Activated T-cell treated with anti-CD3 and anti-CD28 coated beads for 24 hours (primary cell): ENCODE measurements around the gene HES1.
"Not testable (repeated sequence)": the region's sequence is repeated elsewhere in the genome, so short reads cannot be mapped to it uniquely, and the experiment has no call there.

Experiments used
- DNase-seq: peaks from one replicate; pipeline ENCODE4 v3.0.0-alpha.2; 2020; ENCODE audit warnings: low read depth

Gene HES1

DNA sequence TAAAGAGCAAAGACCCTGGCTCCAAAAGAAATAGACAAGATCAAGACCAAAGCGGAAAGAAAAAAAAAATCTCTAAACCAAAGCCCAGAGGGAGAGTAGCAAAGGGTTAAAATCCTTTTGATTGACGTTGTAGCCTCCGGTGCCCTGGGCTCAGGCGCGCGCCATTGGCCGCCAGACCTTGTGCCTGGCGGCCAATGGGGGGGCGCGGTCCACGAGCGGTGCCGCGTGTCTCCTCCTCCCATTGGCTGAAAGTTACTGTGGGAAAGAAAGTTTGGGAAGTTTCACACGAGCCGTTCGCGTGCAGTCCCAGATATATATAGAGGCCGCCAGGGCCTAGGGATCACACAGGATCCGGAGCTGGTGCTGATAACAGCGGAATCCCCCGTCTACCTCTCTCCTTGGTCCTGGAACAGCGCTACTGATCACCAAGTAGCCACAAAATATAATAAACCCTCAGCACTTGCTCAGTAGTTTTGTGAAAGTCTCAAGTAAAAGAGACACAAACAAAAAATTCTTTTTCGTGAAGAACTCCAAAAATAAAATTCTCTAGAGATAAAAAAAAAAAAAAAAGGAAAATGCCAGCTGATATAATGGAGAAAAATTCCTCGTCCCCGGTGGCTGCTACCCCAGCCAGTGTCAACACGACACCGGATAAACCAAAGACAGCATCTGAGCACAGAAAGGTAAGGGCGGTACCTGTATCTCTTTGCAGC lies at the start of gene HES1:
HES1 (plus strand) TSS at position 343 of the 713 bp plus-strand sequence; CDS start at position 576, 233 bp downstream.
- DNase-seq: no peak

DNA sequence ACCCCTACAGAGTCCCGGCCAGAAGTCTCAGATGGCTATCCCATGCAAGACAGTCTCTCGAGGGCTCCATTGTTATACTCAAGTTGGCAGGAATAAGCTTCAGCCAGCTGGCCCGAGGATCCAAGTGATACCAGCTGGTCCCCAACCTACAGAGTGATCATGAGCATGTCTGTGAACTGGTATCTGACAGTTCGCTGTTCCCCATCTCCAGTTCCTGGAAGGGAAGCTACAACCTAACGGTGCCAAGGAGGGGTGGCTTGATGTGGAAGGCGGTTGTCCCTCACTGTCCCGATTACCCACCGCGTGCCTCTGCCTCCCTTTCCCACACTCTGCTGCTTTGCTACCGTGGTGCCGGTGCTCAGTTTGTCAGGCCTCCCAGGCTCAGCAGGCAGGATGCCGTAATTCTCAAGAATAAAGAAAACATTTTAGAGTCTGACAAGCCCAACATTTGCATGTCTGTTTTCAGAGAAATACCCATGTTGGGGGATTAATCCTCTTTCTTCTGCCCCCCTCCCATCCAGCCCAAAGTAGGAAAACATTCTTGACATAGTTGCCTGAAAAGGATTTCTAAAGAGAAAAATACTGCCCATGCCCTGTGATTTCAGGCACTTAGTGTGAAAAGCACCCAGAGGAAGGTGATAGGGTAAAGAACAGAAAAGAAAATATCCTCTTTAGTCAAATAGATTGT lies 49.4 kb upstream of the HES1 start:
- no peak for DNase-seq

- DNase-seq: no peak
These were observed 48.7 kb upstream of the HES1 start for GRCh38 chr3:194087280-194087679.

- DNase-seq: no peak
These were observed 47.7 kb upstream of the HES1 start for GRCh38 chr3:194087995-194088855.

- no peak for DNase-seq
These were observed 46.4 kb upstream of the HES1 start for GRCh38 chr3:194089357-194090177.

DNA sequence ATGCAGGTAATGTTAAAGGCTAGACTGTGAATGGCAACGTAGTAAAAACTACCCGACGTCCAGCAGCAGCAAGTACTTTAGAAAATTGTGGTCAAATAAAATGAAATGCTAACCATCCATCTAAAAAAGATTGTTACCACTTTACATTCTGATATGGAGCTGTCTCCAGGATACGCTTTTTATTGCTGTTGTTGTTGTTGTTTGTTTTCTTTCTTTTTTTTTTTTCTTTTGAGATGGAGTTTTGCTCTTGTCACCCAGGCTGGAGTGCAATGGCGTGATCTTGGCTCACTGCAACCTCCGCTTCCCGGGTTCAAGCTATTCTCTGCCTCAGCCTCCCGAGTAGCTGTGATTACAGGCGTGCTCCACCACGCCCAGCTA lies 45.8 kb upstream of the HES1 start:
- DNase-seq: not testable (repeated sequence)

- no peak for DNase-seq
These were observed 45.2 kb upstream of the HES1 start for GRCh38 chr3:194090716-194091115.

GRCh38 chr3:194091141-194091540 lies 44.8 kb upstream of the HES1 start:
- no peak for DNase-seq

DNA sequence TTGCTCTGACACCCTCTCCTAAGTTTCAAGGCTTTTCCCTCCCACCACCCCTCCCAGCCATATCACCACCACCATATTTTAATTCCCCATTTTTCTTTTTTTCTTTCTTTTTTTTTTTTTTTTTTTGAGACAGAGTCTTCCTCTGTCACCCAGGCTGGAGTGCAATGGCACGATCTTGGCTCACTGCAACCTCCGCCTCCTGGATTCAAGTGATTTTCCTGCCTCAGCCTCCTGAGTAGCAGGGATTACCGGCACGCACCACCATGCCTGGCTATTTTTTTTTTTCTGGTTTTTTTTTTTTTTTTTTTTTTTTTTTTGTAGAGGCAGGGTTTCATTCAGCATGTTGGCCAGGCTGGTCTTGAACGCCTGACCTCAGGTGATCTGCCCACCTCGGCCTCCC lies 44.1 kb upstream of the HES1 start:
- not testable (repeated sequence) for DNase-seq

GRCh38 chr3:194092881-194093301 lies 43.1 kb upstream of the HES1 start:
- DNase-seq: no peak

DNA sequence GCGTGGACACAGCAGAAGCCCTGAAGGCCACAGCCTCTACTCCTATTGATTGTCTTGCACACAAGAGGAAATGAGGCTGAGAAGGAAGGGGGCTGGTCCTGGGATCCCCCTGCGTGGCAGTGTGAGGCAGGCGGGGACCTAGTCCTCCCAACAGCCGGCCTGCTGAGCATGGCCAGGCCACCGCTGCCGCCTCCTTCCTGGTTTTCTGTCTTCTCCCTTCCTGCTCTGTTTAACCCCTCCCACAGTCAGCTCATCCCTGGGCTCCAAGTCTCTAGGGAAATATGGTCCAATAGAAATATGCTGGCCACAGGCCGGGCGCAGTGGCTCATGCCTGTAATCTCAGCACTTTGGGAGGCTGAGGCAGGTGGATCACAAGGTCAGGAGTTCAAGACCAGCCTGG lies 42.1 kb upstream of the HES1 start:
- DNase-seq: no peak

- DNase-seq: no peak
These were observed 40.5 kb upstream of the HES1 start for GRCh38 chr3:194095464-194095863.

GRCh38 chr3:194095902-194096301 lies 40.0 kb upstream of the HES1 start:
- no peak for DNase-seq

- no peak for DNase-seq
These were observed 38.6 kb upstream of the HES1 start for GRCh38 chr3:194097141-194097882.

DNA sequence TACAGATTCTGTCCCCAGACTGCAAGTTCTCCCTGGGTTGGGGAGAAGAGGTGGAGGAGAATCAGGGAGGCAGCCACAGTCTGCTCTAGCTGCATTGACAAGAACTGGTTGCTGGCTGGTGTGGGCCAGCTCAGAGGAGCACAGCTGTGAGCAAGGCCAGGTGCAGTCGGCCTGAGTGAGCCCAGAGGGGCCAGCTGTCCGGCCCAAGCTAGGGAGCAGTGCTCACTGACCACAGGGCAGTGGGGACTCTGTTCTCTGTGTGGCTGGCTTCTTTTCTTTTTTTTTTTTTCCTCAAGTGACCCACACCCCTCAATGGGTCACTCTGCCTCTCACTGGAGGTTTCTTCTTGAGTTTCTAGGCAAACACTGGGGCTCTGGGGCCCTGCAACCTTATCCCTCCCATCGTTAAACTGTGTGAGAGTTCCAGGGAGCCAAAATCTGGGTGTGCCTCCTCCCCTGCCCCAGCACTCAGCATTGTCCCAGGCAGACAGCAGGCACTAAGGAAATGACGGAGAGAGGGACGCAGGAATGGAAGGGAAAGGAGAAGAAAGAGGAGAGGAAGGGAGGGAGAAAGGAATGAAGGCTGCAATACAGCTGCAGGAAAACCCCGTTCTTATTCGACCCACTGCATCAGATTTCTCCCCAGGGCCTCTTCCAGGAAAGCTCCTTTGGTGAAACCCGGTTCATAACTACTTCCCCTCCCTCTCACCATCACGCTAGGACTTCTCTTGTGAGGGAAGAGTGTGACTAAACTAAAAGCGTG lies 37.7 kb upstream of the HES1 start:
- no peak for DNase-seq

- no peak for DNase-seq
These were observed 37.1 kb upstream of the HES1 start for GRCh38 chr3:194098843-194099183.

- DNase-seq: no peak
These were observed 36.7 kb upstream of the HES1 start for GRCh38 chr3:194099215-194099614.

DNA sequence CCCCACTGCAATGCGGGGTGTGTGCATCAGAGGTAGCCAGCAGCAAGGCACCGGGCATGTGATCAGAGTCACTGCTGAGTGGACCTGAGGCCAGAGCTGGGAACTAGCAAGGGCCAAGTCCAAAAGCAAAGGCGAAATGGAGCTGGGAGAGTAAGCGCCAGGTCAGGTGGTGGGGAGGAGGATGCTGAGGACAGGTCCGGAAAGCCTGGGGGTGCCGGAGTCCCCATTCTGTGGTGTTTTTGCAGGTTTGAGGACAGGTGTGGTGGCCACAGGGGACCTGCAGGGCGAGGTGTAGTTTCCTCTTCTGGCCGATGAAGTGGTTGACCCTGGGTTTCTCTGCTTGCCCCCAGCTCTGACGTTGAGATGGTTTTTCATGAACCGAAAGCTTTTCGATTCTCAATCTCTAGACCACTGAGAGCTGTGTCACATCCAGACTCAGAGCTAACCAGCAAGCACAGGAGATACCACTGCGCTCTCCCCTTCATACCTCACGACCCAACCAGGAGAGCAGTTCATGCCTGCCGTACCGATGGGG lies 35.0 kb upstream of the HES1 start:
- DNase-seq: no peak

- no peak for DNase-seq
These were observed 34.1 kb upstream of the HES1 start for GRCh38 chr3:194101592-194102432.
